ENCODE results near the gene GIGYF1. TPM values are rescaled to one million over a fixed set of nuclear protein-coding genes. Genes with fewer than 3 reads are reported as not detected.
"Not testable (repeated sequence)": the region's sequence is repeated elsewhere in the genome, so short reads cannot be mapped to it uniquely, and the experiment has no call there.

The GIGYF1 gene, protein sequence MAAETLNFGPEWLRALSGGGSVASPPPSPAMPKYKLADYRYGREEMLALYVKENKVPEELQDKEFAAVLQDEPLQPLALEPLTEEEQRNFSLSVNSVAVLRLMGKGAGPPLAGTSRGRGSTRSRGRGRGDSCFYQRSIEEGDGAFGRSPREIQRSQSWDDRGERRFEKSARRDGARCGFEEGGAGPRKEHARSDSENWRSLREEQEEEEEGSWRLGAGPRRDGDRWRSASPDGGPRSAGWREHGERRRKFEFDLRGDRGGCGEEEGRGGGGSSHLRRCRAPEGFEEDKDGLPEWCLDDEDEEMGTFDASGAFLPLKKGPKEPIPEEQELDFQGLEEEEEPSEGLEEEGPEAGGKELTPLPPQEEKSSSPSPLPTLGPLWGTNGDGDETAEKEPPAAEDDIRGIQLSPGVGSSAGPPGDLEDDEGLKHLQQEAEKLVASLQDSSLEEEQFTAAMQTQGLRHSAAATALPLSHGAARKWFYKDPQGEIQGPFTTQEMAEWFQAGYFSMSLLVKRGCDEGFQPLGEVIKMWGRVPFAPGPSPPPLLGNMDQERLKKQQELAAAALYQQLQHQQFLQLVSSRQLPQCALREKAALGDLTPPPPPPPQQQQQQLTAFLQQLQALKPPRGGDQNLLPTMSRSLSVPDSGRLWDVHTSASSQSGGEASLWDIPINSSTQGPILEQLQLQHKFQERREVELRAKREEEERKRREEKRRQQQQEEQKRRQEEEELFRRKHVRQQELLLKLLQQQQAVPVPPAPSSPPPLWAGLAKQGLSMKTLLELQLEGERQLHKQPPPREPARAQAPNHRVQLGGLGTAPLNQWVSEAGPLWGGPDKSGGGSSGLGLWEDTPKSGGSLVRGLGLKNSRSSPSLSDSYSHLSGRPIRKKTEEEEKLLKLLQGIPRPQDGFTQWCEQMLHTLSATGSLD (N-terminal part only)
- 14.4 and 25.7 TPM in 2 replicates for total RNA-seq

DNA sequence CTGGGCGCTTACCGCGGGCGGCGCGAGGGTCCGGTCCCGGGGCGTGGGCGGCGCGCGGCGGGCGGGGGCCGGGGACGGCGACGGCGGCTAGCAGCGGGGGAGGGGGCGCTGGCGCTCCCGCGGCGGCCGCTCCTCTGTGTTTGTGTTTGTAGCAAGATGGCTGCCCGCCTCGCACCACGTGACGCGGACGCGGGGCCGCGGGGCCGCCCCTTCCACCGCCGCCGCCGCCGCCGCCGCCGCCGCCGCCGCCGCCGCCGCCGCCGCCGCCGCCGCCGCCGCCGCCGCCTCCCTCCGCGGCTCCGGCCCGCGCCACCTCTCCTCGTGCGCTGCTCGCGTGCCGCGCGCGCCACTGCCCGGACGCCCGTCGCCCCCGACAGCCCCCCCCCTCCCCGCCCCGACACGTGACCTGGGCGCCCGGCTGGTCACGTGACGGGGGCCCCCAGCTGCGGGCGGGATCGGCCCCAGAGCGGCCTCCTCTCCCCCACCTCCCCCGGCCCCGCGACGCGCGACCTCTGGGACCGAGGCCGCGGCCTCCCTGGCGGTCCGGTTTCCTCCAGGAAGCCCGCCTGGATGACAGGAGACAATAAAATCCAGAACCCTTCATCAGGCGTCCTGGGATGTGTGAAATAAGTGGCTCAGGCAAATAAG lies at the start of gene GIGYF1:
Gene GIGYF1 (minus strand): TSS at position 153 of the 648 bp plus-strand sequence. CDS start 6,012 bp downstream, outside the sequence.
- DNase-seq (ENCODE audit: extremely low read depth, low read depth, low spot score): no peak

GRCh38 chr7:100739934-100740333 lies 45.9 kb upstream of the GIGYF1 start:
- DNase-seq (ENCODE audit: extremely low read depth, low read depth, low spot score): no peak

DNA sequence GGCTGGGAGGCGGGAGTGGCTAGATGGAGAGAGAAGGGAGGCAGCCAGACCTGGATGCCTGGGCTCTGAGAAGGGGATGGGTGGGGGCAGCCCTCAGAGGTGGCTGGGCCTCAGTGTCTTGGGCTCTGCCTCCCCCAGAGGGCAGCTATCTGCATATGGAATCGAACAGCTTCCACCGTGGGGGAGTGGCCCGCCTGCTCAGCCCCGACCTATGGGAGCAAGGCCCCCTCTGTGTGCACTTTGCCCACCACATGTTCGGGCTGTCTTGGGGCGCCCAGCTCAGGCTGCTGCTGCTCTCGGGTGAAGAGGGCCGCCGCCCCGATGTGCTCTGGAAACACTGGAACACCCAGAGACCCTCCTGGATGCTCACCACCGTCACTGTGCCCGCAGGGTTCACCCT lies 42.6 kb upstream of the GIGYF1 start:
- DNase-seq (ENCODE audit: extremely low read depth, low read depth, low spot score): no peak

GRCh38 chr7:100735730-100736129 lies 41.7 kb upstream of the GIGYF1 start:
- DNase-seq (ENCODE audit: extremely low read depth, low read depth, low spot score): no peak

GRCh38 chr7:100731937-100732636 lies 38.0 kb upstream of the GIGYF1 start:
- no peak for DNase-seq (ENCODE audit: extremely low read depth, low read depth, low spot score)

GRCh38 chr7:100730136-100730800 lies 36.2 kb upstream of the GIGYF1 start:
- no peak for DNase-seq (ENCODE audit: extremely low read depth, low read depth, low spot score)

- DNase-seq (ENCODE audit: extremely low read depth, low read depth, low spot score): no peak
Observed at GRCh38 chr7:100728196-100728595, 34.1 kb upstream of the GIGYF1 start.

DNA sequence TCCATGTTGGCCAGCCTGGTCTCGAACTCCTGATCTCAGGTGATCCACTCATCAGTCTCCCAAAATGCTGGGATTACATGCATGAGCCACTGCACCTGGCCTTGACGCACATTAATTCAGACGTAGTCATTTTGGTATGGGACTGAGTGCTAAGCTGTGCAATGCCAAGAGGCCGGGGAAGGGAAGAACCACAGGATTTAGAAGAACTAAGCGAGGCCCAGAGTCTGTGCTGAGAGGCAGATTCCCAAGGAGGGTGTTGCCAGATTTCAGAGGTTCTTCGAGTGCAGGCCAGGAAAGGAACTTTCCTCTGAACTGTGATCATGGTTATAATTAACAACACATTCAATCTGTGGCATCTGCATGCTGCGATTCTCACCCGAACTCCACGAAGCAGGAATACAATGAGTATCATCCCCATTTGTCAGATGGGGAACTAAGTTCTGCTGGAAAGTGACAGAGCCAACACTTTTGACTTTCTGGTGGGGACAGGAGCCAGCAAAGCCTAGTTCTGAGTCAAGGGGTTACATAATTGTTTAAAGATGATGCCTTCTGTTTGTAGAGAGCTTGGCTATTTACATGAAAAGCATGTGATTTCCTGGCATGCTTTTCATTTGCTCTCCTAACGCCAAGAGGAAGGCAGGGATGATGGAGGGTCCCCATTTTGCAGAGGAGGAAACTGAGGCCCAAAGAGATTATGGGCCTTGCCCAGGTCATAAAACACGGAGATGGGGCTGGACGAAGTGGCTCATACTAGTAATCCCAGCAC lies 33.1 kb upstream of the GIGYF1 start:
- DNase-seq (ENCODE audit: extremely low read depth, low read depth, low spot score): no peak

- DNase-seq (ENCODE audit: extremely low read depth, low read depth, low spot score): not testable (repeated sequence)
Observed at GRCh38 chr7:100724364-100724763, 30.3 kb upstream of the GIGYF1 start.

GRCh38 chr7:100723732-100724275 lies 29.8 kb upstream of the GIGYF1 start:
- DNase-seq (ENCODE audit: extremely low read depth, low read depth, low spot score): no peak

DNA sequence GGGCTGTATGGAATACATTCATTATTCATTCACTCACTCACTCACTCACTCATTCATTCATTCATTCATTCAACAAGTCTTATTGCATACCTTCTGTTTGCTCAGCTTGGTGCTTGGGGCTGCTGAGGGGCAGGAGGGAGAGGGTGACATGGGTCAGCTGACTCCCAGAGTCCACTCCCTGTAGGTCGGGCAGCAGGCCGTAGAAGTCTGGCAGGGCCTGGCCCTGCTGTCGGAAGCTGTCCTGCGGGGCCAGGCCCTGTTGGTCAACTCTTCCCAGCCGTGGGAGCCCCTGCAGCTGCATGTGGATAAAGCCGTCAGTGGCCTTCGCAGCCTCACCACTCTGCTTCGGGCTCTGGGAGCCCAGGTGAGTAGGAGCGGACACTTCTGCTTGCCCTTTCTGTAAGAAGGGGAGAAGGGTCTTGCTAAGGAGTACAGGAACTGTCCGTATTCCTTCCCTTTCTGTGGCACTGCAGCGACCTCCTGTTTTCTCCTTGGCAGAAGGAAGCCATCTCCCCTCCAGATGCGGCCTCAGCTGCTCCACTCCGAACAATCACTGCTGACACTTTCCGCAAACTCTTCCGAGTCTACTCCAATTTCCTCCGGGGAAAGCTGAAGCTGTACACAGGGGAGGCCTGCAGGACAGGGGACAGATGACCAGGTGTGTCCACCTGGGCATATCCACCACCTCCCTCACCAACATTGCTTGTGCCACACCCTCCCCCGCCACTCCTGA lies 28.6 kb upstream of the GIGYF1 start:
- DNase-seq (ENCODE audit: extremely low read depth, low read depth, low spot score): no peak

DNA sequence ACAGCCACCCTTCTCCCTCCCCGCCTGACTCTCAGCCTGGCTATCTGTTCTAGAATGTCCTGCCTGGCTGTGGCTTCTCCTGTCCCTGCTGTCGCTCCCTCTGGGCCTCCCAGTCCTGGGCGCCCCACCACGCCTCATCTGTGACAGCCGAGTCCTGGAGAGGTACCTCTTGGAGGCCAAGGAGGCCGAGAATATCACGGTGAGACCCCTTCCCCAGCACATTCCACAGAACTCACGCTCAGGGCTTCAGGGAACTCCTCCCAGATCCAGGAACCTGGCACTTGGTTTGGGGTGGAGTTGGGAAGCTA lies 27.4 kb upstream of the GIGYF1 start:
- DNase-seq (ENCODE audit: extremely low read depth, low read depth, low spot score): no peak

- DNase-seq (ENCODE audit: extremely low read depth, low read depth, low spot score): no peak
Observed at GRCh38 chr7:100720671-100721504, 26.8 kb upstream of the GIGYF1 start.

DNA sequence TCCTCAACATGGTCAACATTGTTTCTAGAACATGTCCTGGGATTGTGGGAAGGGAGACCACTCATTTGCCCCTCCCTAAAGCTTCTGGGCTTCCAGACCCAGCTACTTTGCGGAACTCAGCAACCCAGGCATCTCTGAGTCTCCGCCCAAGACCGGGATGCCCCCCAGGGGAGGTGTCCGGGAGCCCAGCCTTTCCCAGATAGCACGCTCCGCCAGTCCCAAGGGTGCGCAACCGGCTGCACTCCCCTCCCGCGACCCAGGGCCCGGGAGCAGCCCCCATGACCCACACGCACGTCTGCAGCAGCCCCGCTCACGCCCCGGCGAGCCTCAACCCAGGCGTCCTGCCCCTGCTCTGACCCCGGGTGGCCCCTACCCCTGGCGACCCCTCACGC lies 26.2 kb upstream of the GIGYF1 start, which contains the start of gene EPO:
Gene EPO (plus strand): TSS at position 190 of the 392 bp plus-strand sequence. CDS start 513 bp downstream, outside the sequence.
- DNase-seq (ENCODE audit: extremely low read depth, low read depth, low spot score): no peak

GRCh38 chr7:100719523-100720278 lies 25.7 kb upstream of the GIGYF1 start:
- DNase-seq (ENCODE audit: extremely low read depth, low read depth, low spot score): no peak

DNA sequence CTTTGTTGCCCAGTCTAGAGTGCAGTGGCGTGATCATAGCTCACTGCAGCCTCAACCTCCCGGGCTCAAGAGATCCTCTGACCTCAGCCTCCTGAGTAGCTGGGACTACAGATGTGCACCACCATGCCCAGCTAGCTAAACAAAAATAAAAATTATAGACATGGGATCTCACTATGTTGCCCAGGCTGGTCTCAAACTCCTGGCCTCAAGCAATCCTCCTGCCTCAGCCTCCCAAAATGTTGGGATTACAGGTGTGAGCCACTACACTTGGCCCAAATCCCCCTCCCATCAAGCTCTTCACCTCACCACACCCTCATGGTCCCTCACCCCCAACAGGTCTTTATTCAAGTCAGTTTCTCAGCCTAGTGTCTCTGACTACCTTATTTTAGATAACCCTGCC lies 23.0 kb upstream of the GIGYF1 start:
- DNase-seq (ENCODE audit: extremely low read depth, low read depth, low spot score): not testable (repeated sequence)

- no peak for DNase-seq (ENCODE audit: extremely low read depth, low read depth, low spot score)
Observed at GRCh38 chr7:100714725-100715124, 20.7 kb upstream of the GIGYF1 start.

Measured in glomerular endothelial cell (primary cell).